Liver (tissue), 9 donors: ENCODE measurements around the gene CLCN7. TPM values are rescaled to one million over a fixed set of nuclear protein-coding genes. Genes with fewer than 3 reads are reported as not detected.

Source experiments
- DNase-seq: peaks from one replicate; pipeline ENCODE4 v3.0.0-alpha.2; 2017; ENCODE audit warnings: low spot score
- H3K27ac ChIP-seq, 2 donors: one replicate each; pipeline ENCODE4 v1.7.0; 2013; ENCODE audit warnings: inconsistent platforms in 2 of 2, low read length in 2 of 2, control low read depth in 1 of 2, low read depth in 1 of 2, mild to moderate bottlenecking in 1 of 2
- H3K27me3 ChIP-seq, 4 donors: one replicate each; pipeline versions ENCODE4 v1.6.1 to v1.7.0; 2013; ENCODE audit warnings: low read length in 3 of 4, inconsistent platforms in 1 of 4, mild to moderate bottlenecking in 1 of 4, moderate library complexity in 1 of 4; ENCODE audit not compliant: control insufficient read depth in 4 of 4, insufficient read depth in 4 of 4
- H3K36me3 ChIP-seq, 4 donors: one replicate each; pipeline versions ENCODE4 v1.6.1 to v1.7.0; 2013; ENCODE audit warnings: low read length in 3 of 4, mild to moderate bottlenecking in 3 of 4, low read depth in 1 of 4, moderate library complexity in 1 of 4; ENCODE audit not compliant: control insufficient read depth in 4 of 4, insufficient read depth in 3 of 4
- H3K4me1 ChIP-seq, 4 donors: one replicate each; pipeline versions ENCODE4 v1.6.1 to v1.7.0; 2013; ENCODE audit warnings: low read length in 3 of 4, mild to moderate bottlenecking in 3 of 4, moderate library complexity in 1 of 4; ENCODE audit not compliant: control insufficient read depth in 4 of 4, insufficient read depth in 4 of 4
- H3K4me3 ChIP-seq, 3 donors: one replicate each; pipeline versions ENCODE4 v1.6.1 to v1.7.0; 2013; ENCODE audit warnings: low read length in 3 of 3, control low read depth in 1 of 3, low read depth in 1 of 3, mild to moderate bottlenecking in 1 of 3
- H3K9ac ChIP-seq, 2 donors: one replicate each; pipeline ENCODE4 v1.7.0; 2013; ENCODE audit warnings: low read length in 2 of 2, mild to moderate bottlenecking in 2 of 2, moderate library complexity in 2 of 2, control low read depth in 1 of 2, low read depth in 1 of 2
- H3K9me3 ChIP-seq, 4 donors: one replicate each; pipeline versions ENCODE4 v1.6.1 to v1.7.0; 2013; ENCODE audit warnings: low read length in 3 of 4; ENCODE audit not compliant: control insufficient read depth in 4 of 4
- ATF3 ChIP-seq: IDR thresholded peaks from 2 replicates; pipeline ENCODE4 v1.6.1; 2016; ENCODE audit warnings: antibody characterized with exemption
- EGR1 ChIP-seq, 2 donors: IDR thresholded peaks; 2 replicates each; pipeline ENCODE4 v1.6.1; 2016 to 2018; ENCODE audit warnings: antibody characterized with exemption in 2 of 2, low read depth in 2 of 2
- FOXA1 ChIP-seq: IDR thresholded peaks from 2 replicates; pipeline ENCODE4 v1.6.1; 2016; ENCODE audit warnings: antibody characterized with exemption
- HNF4A ChIP-seq, 2 donors: conservative IDR thresholded peaks; 2 replicates each; pipeline ENCODE4 v1.6.1; 2016; ENCODE audit warnings: antibody characterized with exemption in 2 of 2, mild to moderate bottlenecking in 2 of 2
- JUND ChIP-seq, 2 donors: IDR thresholded peaks; 2 replicates each; pipeline ENCODE4 v1.6.1; 2016; ENCODE audit warnings: antibody characterized with exemption in 2 of 2
- MAX ChIP-seq: IDR thresholded peaks from 2 replicates; pipeline ENCODE4 v1.6.1; 2016; ENCODE audit warnings: antibody characterized with exemption
- REST ChIP-seq: IDR thresholded peaks from 2 replicates; pipeline ENCODE4 v1.6.1; 2016; ENCODE audit warnings: antibody characterized with exemption, mild to moderate bottlenecking
- RXRA ChIP-seq, 2 donors: IDR thresholded peaks; 2 replicates each; pipeline ENCODE4 v1.6.1; 2017 to 2018; ENCODE audit warnings: antibody characterized with exemption in 2 of 2, mild to moderate bottlenecking in 1 of 2
- SP1 ChIP-seq: IDR thresholded peaks from 2 replicates; pipeline ENCODE4 v1.6.1; 2018; ENCODE audit warnings: antibody characterized with exemption, mild to moderate bottlenecking
- TAF1 ChIP-seq: conservative IDR thresholded peaks from 2 replicates; pipeline ENCODE4 v1.6.1; 2016; ENCODE audit warnings: antibody characterized with exemption, mild to moderate bottlenecking
- ZBTB33 ChIP-seq: IDR thresholded peaks from 2 replicates; pipeline ENCODE4 v1.6.1; 2016; ENCODE audit warnings: antibody characterized with exemption
- WGBS: extraction: QIAGEN DNeasy Blood & Tissue Kit; methylation state at CpG from one replicate; pipeline ENCODE4 v1.1.7; 2013; 5-methylcytosine and 5-hydroxymethylcytosine counted together
- polyA plus RNA-seq, 2 donors: library from polyadenylated mRNA; stranded (reverse) in 1 of 2; unstranded in 1 of 2; fragments of 200-250 nt in 1 of 2; fragments of >200 nt in 1 of 2; fragmentation: Nextera tagmentation in 1 of 2; extraction: Ambion mirVana in 1 of 2; gene quantifications; one replicate each; pipeline versions ENCODE4 v1.2.1 to v1.2.3, GENCODE V29; 2013 to 2015
- total RNA-seq, 2 donors: library from RNA; depleted of rRNA; stranded (reverse); fragments of >200 nt; gene quantifications; one replicate each; pipeline ENCODE4 v1.2.3, GENCODE V29; 2014
- donor health status: healthy.
- donor health status: healthy.
- donor health status: healthy.
- donor health status: healthy.
- donor health status: healthy.

The CLCN7 gene
- total and polyA plus RNA-seq, 4 donors = 13.9 to 36.2 (median 30.2) TPM

GRCh38 chr16:1455190-1456171, 19.3 kb downstream of the CLCN7 start:
- no peak for DNase-seq
- H3K9ac ChIP-seq = no peak overlapping the region
- H3K4me3 ChIP-seq = no peak overlapping the region
- 96% methylated on average over 41 of the region's 41 CpGs for WGBS
- no peak for TF ChIP-seq SP1
- TF ChIP-seq ZBTB33 = no peak
- TF ChIP-seq TAF1 = no peak
- no peak for TF ChIP-seq JUND (IDR thresholded peaks at IDR 0.05)
- TF ChIP-seq ATF3 = no peak
- TF ChIP-seq MAX = no peak
- TF ChIP-seq HNF4A (conservative IDR thresholded peaks at IDR 0.05) = no peak
- no peak for TF ChIP-seq FOXA1
- no peak for TF ChIP-seq RXRA (IDR thresholded peaks at IDR 0.05)
- H3K27me3 ChIP-seq = no peaks in the 10 kb centered on the region
- H3K9me3 ChIP-seq = no peaks in the 10 kb centered on the region
- peaks cover 0 to 58% (median 8%) of the 10 kb centered on the region in 4 donors for H3K36me3 ChIP-seq
- no peak overlapping the region for H3K27ac ChIP-seq
- no peaks in the 10 kb centered on the region for H3K4me1 ChIP-seq

- Histone ChIP-seq H3K9me3 (no peaks in the 10 kb centered on the region), H3K9ac (no peak overlapping the region), H3K36me3 (peaks cover 0 to 55% (median 8%) of the 10 kb centered on the region in 4 donors), H3K4me1 (no peaks in the 10 kb centered on the region), H3K4me3 (no peak overlapping the region), H3K27ac (no peak overlapping the region), H3K27me3 (no peaks in the 10 kb centered on the region)
- WGBS = 94% methylated on average over 17 of the region's 17 CpGs
- TF ChIP-seq REST (no peak), EGR1 (IDR thresholded peaks at IDR 0.05; ENCODE audit: low read depth in 2 of 2) (no peak)
- no peak for DNase-seq
Measured at GRCh38 chr16:1454561-1454960, 20.3 kb downstream of the CLCN7 start.
